Right lobe of liver (tissue), 6 donors: ENCODE data around the gene TSPAN11. TPM values are rescaled to one million over a fixed set of nuclear protein-coding genes. Genes with fewer than 3 reads are reported as not detected.

Source experiments
- ATAC-seq, 4 donors: fragments of 200-7000 bp; cut with Tn5 transposase; one replicate each; pipeline ENCODE4 v1.9.1; 2020; ENCODE audit warnings: mild to moderate bottlenecking in 4 of 4, moderate library complexity in 4 of 4
- DNase-seq, 3 donors: peaks; one replicate each; pipeline ENCODE4 v3.0.0-alpha.2; 2020
- H3K27ac ChIP-seq, 3 donors: fragments of 200-600 bp; one replicate each; pipeline ENCODE4 v1.8.0; 2022
- H3K27me3 ChIP-seq, 2 donors: fragments of 200-600 bp; one replicate each; pipeline ENCODE4 v1.8.0; 2022
- H3K36me3 ChIP-seq, 4 donors: fragments of 200-600 bp; sonication (generic) in 1 of 4; one replicate each; pipeline versions ENCODE4 v1.5.1 to v1.8.0; 2017 to 2022; ENCODE audit warnings: control low read depth in 1 of 4
- H3K4me1 ChIP-seq, 4 donors: fragments of 200-600 bp; sonication (generic) in 1 of 4; one replicate each; pipeline versions ENCODE4 v1.5.1 to v1.8.0; 2017 to 2022; ENCODE audit warnings: control low read depth in 1 of 4
- H3K4me3 ChIP-seq, 3 donors: fragments of 200-600 bp; one replicate each; pipeline ENCODE4 v1.8.0; 2022
- H3K9me3 ChIP-seq, 4 donors: fragments of 200-600 bp; sonication (generic) in 1 of 4; one replicate each; pipeline versions ENCODE4 v1.5.1 to v1.8.0; 2017 to 2022; ENCODE audit warnings: control low read depth in 1 of 4
- CTCF ChIP-seq, 4 donors: fragments of 200-600 bp in 3 of 4; fragments of 450-650 bp in 1 of 4; IDR thresholded peaks; one replicate each; pipeline versions ENCODE4 v1.5.1 to v1.8.0; 2016 to 2022; ENCODE audit warnings: antibody characterized with exemption in 4 of 4, mild to moderate bottlenecking in 2 of 4
- POLR2A ChIP-seq: fragments of 450-650 bp; IDR thresholded peaks from one replicate; pipeline ENCODE4 v1.6.1; 2017; ENCODE audit warnings: antibody characterized with exemption, mild to moderate bottlenecking
- WGBS: methylation state at CpG from one replicate; pipeline ENCODE4 v1.1.6; 2018; ENCODE audit warnings: low coverage, low lambda C conversion rate; ENCODE audit not compliant: insufficient coverage; ENCODE audit errors: missing lambda C conversion rate; 5-methylcytosine and 5-hydroxymethylcytosine counted together
- intact Hi-C, 2 donors: fragments of 100-400 bp; cut with DNase I; formaldehyde crosslinking; loops; one replicate each; pipeline versions ENCODE4 v1.11.2 to v1.14.1; 2022
- total RNA-seq, 6 experiments: library from RNA; depleted of rRNA in 2 of 6; stranded (reverse); fragments of >200 nt in 2 of 6; fragmentation: NEBNext Ultra II Directional in 3 of 6; extraction: Animal tissue kit (Norgen Biotek cat#: 25700) in 3 of 6; gene quantifications; one replicate each; pipeline versions ENCODE4 v1.1.0 to v1.2.4, GENCODE V29; 2016 to 2023
- donor health status: DM: no; HTN: yes; CAD: no.
- donor health status: DM: no; HTN: no; CAD: no.
- donor health status: DM: no; HTN: no; CAD: no.
- donor health status: DM: no; HTN: yes; CAD: no.
- donor health status: DM: no; HTN: yes; CAD: no.

The TSPAN11 gene
- total RNA-seq, 6 experiments from 2014 or later: 0.31 to 1.00 (median 0.60) TPM

GRCh38 chr12:30928356-30929244 lies 2.1 kb downstream of the TSPAN11 start:
- intact Hi-C loops: no loop called here
- H3K27ac ChIP-seq: no peak overlapping the region
- WGBS: 64% methylated on average over 12 of the region's 12 CpGs
- TF ChIP-seq CTCF (IDR thresholded peaks at IDR 0.05): no peak
- TF ChIP-seq POLR2A: no peak
- DNase-seq (no peak), ATAC-seq (no peak)
- no peaks in the 10 kb centered on the region for H3K27me3 ChIP-seq
- no peak overlapping the region for H3K4me3 ChIP-seq
- H3K4me1 ChIP-seq: no peaks in the 10 kb centered on the region
- no peaks in the 10 kb centered on the region for H3K36me3 ChIP-seq
- H3K9me3 ChIP-seq: no peaks in the 10 kb centered on the region

GRCh38 chr12:30930238-30930637 lies 3.7 kb downstream of the TSPAN11 start:
- ATAC-seq (peak in 3 of 4 donors; percentile 19 to 34 (median 27)), DNase-seq (no peak)
- no peak for TF ChIP-seq POLR2A
- TF ChIP-seq CTCF (IDR thresholded peaks at IDR 0.05): no peak
- H3K27ac ChIP-seq: no peak overlapping the region
- intact Hi-C loops: no loop called here
- H3K4me1 ChIP-seq: no peaks in the 10 kb centered on the region
- no peak overlapping the region for H3K4me3 ChIP-seq
- no peaks in the 10 kb centered on the region for H3K27me3 ChIP-seq
- 49% methylated on average over 6 of the region's 7 CpGs for WGBS
- no peaks in the 10 kb centered on the region for H3K36me3 ChIP-seq
- H3K9me3 ChIP-seq: no peaks in the 10 kb centered on the region

- no peak for TF ChIP-seq POLR2A
- no peak for TF ChIP-seq CTCF (IDR thresholded peaks at IDR 0.05)
- H3K36me3 ChIP-seq: no peaks in the 10 kb centered on the region
- H3K4me1 ChIP-seq: no peaks in the 10 kb centered on the region
- H3K27me3 ChIP-seq: no peaks in the 10 kb centered on the region
- WGBS: no CpG with 5 or more reads among the region's 5 CpGs
- DNase-seq (no peak), ATAC-seq (peak in 2 of 4 donors; percentile 4 to 16)
- no peaks in the 10 kb centered on the region for H3K9me3 ChIP-seq
- no peak overlapping the region for H3K4me3 ChIP-seq
- H3K27ac ChIP-seq: no peak overlapping the region
- intact Hi-C loops: no loop called here
Observed at GRCh38 chr12:30930641-30931040, 4.1 kb downstream of the TSPAN11 start.

DNA sequence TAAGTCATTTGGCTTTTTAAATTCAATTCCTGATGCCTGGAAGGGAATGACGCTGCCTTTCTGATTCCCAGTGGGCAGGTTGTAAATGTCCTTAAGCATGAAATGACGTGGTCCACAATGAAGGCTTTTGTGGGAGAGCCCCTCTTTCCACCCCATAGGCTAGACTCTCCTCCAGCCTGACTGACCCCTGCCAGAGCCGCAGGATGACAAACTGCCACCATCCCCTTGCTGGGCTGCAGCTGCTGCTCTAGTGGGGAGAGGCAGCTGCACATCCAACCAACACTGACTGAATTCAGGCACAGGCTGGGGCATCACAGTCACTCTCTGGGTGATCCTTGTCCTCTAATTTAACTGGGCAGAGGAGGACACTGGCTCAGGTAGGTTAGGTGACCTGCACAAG lies 6.3 kb downstream of the TSPAN11 start:
- no peaks in the 10 kb centered on the region for H3K36me3 ChIP-seq
- DNase-seq (no peak), ATAC-seq (no peak)
- H3K9me3 ChIP-seq: no peaks in the 10 kb centered on the region
- H3K4me3 ChIP-seq: no peak overlapping the region
- no peak overlapping the region for H3K27ac ChIP-seq
- WGBS: 100% methylated on average over 2 of the region's 3 CpGs
- H3K27me3 ChIP-seq: no peaks in the 10 kb centered on the region
- intact Hi-C loops: no loop called here
- H3K4me1 ChIP-seq: no peaks in the 10 kb centered on the region
- TF ChIP-seq POLR2A (no peak), CTCF (IDR thresholded peaks at IDR 0.05) (no peak)
